ENCODE measurements around the gene FAM170A.

DNA sequence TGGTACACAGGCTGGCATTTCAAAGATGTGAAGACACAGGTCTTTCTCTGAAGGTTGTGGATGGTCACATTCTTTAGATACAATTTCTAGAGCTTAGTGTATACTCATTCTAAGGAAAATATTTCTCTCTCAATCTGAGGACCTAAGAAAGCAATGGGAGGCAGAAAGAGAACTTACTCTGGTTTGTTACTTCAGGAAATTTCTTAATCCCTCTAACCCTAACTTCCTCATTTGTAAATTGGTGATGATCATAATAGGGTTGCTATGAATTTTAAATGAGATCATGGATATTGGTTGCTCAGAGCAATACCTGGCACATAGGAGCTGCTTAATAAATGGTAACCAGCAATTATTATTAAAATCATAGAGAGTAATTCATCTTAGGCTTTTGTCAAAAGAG is 22.1 kb downstream of the FAM170A start:
- TF ChIP-seq EGR1 (IDR thresholded peaks at IDR 0.05) (no peak), TAF1 (IDR thresholded peaks at IDR 0.05; ENCODE audit: low read depth) (no peak)
